GM12874 (cell line): ENCODE results near the gene SPATS2.
A peak's percentile ranks its signal among the peaks of the same experiment; 100 is the strongest.

Experiments
- CTCF ChIP-seq: IDR thresholded peaks from 2 replicates; pipeline ENCODE4 v1.5.1; 2011; ENCODE audit warnings: low read depth, mild to moderate bottlenecking, control low read depth, low read length, moderate library complexity; ENCODE audit not compliant: insufficient read depth

The SPATS2 gene

GRCh38 chr12:49340095-49340870, 27.0 kb upstream of the SPATS2 start:
- TF ChIP-seq CTCF, result no peak

GRCh38 chr12:49340971-49341776, 26.1 kb upstream of the SPATS2 start:
- no peak for TF ChIP-seq CTCF

- no peak for TF ChIP-seq CTCF
Observed at GRCh38 chr12:49341777-49342065, 25.5 kb upstream of the SPATS2 start.

- peak; percentile 90 for TF ChIP-seq CTCF
Observed at GRCh38 chr12:49342066-49342913, 25.0 kb upstream of the SPATS2 start.

GRCh38 chr12:49342914-49343731, 24.1 kb upstream of the SPATS2 start:
- no peak for TF ChIP-seq CTCF

- no peak for TF ChIP-seq CTCF
Observed at GRCh38 chr12:49344486-49345050, 22.7 kb upstream of the SPATS2 start.
